Kidney epithelial cell (primary cell): ENCODE data around the gene ILRUN. TPM values are rescaled to one million over a fixed set of nuclear protein-coding genes. Genes with fewer than 3 reads are reported as not detected.
"Not testable (repeated sequence)": the region's sequence is repeated elsewhere in the genome, so short reads cannot be mapped to it uniquely, and the experiment has no call there.

ENCODE experiments used
- DNase-seq: peaks from one replicate; pipeline ENCODE4 v3.0.0-alpha.2; 2010; ENCODE audit warnings: low read depth
- H3K27me3 ChIP-seq: 2 replicates; pipeline ENCODE4 v1.6.0; 2011; ENCODE audit warnings: low read length; ENCODE audit not compliant: control insufficient read depth, insufficient read depth
- H3K36me3 ChIP-seq: 2 replicates; pipeline ENCODE4 v1.5.1; 2011; ENCODE audit warnings: low read length; ENCODE audit not compliant: control insufficient read depth, insufficient read depth
- H3K4me3 ChIP-seq: 2 replicates; pipeline ENCODE4 v1.5.1; 2011; ENCODE audit warnings: low read depth, mild to moderate bottlenecking, control low read depth, low read length
- CTCF ChIP-seq: IDR thresholded peaks from 2 replicates; pipeline ENCODE4 v1.5.1; 2011; ENCODE audit warnings: mild to moderate bottlenecking, moderate library complexity, low read length, control low read depth, inconsistent platforms; ENCODE audit not compliant: insufficient read depth, poor library complexity, severe bottlenecking
- total RNA-seq: library from RNA; depleted of rRNA; stranded (reverse); fragments of >200 nt; gene quantifications from 2 replicates; pipeline ENCODE4 v1.2.3, GENCODE V29; 2015

The ILRUN gene
- total RNA-seq, 1 donor from 2014 or later: 37.9 TPM

- DNase-seq: no peak
- H3K27me3 ChIP-seq: no peaks in the 10 kb centered on the region
- no peaks in the 10 kb centered on the region for H3K36me3 ChIP-seq
- TF ChIP-seq CTCF: no peak
- H3K4me3 ChIP-seq: no peak overlapping the region
Measured at GRCh38 chr6:34671367-34671766, 25.2 kb downstream of the ILRUN start.

GRCh38 chr6:34668799-34669198 lies 27.8 kb downstream of the ILRUN start:
- H3K4me3 ChIP-seq, H3K27me3 ChIP-seq, DNase-seq, H3K36me3 ChIP-seq: not testable (repeated sequence)

GRCh38 chr6:34667481-34668238 lies 28.9 kb downstream of the ILRUN start:
- Histone ChIP-seq H3K4me3 (no peak overlapping the region), H3K27me3 (no peaks in the 10 kb centered on the region), H3K36me3 (no peaks in the 10 kb centered on the region)
- TF ChIP-seq CTCF: no peak
- no peak for DNase-seq

GRCh38 chr6:34665019-34665418 lies 31.5 kb downstream of the ILRUN start:
- TF ChIP-seq CTCF: no peak
- Histone ChIP-seq H3K27me3 (no peaks in the 10 kb centered on the region), H3K36me3 (no peaks in the 10 kb centered on the region), H3K4me3 (no peak overlapping the region)
- DNase-seq: no peak

GRCh38 chr6:34664256-34664971 lies 32.2 kb downstream of the ILRUN start:
- no peak for TF ChIP-seq CTCF
- DNase-seq: no peak
- H3K36me3 ChIP-seq: no peaks in the 10 kb centered on the region
- H3K27me3 ChIP-seq: no peaks in the 10 kb centered on the region
- H3K4me3 ChIP-seq: no peak overlapping the region

- no peak for DNase-seq
- no peak for TF ChIP-seq CTCF
- Histone ChIP-seq H3K4me3 (no peak overlapping the region), H3K36me3 (no peaks in the 10 kb centered on the region), H3K27me3 (no peaks in the 10 kb centered on the region)
Measured at GRCh38 chr6:34663831-34664255, 32.7 kb downstream of the ILRUN start.
